HG02588 (cell line): ENCODE measurements around the gene CTAGE1.
"Not testable (repeated sequence)": the region's sequence is repeated elsewhere in the genome, so short reads cannot be mapped to it uniquely, and the experiment has no call there.

Experiments used
- ATAC-seq: cut with Tn5 transposase; IDR thresholded peaks from one replicate; pipeline ENCODE4 v1.9.1; 2021; ENCODE audit warnings: mild to moderate bottlenecking, moderate library complexity; ENCODE audit not compliant: unreplicated experiment

CTAGE1 gene, protein sequence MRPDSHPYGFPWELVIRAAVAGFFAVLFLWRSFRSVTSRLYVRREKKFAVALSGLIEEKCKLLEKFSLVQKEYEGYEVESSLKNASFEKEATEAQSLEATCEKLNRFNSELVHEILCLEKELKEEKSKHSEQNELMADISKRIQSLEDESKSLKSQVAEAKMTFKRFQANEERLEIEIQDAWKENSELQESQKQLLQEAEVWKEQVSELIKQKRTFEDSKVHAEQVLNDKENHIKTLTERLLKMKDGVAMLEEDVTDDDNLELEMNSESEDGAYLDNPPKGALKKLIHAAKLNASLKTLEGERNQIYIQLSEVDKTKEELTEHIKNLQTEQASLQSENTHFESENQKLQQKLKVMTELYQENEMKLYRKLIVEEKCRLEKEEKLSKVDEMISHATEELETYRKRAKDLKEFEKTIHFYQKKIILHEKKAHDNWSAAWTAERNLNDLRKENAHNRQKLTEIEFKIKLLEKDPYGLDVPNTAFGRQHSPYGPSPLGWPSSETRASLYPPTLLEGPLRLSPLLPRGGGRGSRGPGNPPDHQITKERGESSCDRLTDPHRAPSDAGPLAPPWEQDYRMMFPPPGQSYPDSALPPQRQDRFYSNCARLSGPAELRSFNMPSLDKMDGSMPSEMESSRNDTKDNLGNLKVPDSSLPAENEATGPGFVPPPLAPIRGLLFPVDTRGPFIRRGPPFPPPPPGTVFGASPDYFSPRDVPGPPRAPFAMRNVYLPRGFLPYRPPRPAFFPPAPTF

GRCh38 chr18:22417496-22418188, at the start of gene CTAGE1:
TSS of gene CTAGE1 (minus strand) at chr18:22417915. CDS start at chr18:22417811, 104 bp downstream.
- ATAC-seq = no peak

DNA sequence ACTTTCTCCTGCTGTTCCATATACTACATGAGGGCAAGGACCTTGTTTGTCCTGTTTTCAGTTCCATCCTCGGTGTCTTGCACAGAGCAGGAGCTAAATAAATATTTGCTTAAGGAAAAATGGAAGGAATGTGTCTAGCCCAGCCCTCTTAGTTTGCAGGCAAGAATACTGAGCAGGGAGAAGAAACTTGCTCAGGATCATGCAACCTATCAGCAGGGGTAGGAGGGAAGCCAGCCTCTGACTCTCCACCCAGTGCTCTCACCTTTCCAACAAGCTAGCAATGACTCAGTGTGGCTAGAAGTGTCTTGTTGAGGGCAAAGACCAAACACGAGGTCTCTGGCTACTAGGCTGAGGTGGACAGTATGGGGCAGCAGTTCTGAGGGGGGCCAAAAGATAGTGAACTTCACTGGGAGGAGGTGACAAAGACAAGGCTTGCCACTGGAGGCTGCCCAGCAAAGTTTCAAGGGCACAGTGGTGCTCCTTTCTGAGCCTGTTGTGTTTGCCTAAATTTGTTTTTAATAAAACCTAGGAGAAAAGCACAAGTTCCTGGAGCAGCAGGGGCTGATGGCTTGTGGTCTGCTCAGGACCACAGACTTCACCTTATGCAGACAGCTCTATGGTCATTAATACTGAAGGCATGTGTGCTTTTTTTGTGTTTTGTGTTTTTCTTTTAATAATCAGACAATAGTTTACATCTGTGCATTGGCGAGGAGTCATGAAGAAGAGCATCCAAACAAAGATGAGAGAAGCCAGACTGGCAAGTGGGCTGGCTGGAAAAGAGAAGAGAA, 49.1 kb upstream of the CTAGE1 start:
- no peak for ATAC-seq

DNA sequence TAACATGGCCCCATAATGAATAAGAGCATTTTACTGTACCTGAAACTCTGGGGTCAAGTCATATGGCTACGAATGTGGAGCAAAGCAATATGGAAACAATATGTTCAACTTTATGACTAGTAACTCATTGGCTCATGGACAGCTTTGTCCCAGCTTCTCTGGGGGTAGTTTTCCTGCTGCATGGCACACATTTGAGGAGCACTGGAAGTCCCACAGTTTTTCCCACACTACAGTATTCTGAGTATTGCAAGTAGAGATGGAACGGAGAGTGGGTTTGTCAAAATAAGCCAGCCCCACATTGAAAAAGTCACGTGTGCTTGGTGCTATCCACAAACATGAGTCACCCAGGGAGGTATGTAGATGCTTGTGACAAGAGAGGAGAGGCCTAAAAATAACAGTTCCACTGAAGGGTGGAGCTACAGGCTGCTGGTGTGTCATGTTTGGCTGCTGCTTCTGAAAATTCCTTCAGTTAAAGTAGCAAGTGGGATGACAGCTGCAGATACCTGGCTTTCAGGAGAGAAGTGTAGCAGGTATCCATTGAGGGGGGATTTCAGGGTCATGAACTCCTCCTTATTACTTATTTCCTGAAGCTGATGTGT, 48.2 kb upstream of the CTAGE1 start:
- ATAC-seq = no peak

DNA sequence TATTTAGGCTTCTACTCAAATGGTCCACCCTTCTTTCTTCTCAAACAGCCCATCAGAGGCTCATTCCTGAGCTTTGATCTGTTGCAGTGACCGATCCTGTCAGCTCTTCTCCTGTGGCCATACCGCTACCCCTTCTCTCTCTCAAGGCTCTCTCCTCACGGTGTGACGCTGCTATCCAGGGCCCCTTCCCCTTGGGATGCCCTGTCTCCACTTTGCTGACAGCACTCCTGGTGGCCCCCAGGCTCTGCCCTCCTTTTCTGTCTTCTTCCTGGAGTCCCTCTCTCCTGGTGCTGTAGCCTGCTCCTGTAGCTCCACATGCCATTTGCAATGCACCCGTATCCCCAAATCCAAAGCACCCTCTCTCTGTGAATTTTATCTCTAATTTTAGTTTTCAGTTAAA, 45.4 kb upstream of the CTAGE1 start:
- no peak for ATAC-seq

DNA sequence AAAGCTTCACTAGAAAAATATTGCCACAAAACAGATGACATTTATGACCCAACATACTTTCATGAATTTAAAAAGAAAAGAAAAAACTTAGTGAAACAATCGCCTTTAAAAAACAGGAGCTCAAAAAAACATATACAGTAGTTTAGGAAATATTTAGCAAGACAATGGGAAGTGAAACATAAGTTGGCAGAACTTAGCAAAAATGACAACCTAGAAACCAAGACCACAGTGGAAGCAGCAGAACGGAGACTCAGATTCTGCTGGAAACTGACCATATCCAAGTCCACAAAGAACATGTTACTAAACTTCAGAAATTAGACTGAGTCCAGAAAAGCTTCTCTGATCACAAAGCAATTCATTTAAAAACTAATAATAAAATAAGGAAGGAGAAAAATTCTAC, 41.8 kb upstream of the CTAGE1 start:
- ATAC-seq = no peak

DNA sequence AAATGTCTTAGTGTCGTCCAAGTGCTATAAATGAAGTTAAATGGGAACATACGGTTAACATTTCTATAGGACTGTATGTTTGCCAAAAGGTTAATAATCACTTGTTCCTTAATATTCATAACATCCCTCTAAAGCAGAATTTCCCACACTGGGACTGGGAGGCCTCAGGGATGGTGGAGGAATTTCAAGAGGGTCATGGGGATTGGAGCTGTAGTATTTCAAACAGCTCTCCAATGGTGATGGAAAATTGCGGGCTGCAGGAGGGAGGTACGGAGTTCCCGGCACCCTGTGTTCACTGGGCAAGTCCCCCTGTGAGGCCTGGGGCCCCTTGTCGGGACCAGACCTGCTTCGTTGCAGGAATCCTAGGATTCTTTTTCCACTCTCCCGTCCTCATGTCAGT, 39.8 kb upstream of the CTAGE1 start:
- no peak for ATAC-seq

- ATAC-seq = no peak
Observed at GRCh38 chr18:22456547-22456946, 38.8 kb upstream of the CTAGE1 start.

DNA sequence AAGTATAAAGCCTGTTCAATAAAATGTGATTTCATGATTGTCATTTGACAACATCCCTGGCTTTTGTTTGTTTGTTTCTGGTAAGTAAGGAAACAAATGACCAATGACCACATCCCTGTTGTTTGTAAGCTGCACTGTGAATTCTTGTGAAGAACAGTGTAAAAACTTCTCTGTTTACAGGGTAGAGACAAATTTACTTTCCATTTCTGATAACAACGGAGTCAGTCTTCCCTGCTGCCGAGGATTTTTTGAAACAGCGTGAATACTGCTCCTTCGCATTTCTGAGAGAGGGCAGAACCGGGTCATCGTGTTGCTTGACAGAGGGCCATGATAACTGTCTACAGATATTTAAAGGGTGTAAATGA, 38.4 kb upstream of the CTAGE1 start:
- ATAC-seq = no peak

GRCh38 chr18:22455425-22456115, 37.9 kb upstream of the CTAGE1 start:
- ATAC-seq = no peak

DNA sequence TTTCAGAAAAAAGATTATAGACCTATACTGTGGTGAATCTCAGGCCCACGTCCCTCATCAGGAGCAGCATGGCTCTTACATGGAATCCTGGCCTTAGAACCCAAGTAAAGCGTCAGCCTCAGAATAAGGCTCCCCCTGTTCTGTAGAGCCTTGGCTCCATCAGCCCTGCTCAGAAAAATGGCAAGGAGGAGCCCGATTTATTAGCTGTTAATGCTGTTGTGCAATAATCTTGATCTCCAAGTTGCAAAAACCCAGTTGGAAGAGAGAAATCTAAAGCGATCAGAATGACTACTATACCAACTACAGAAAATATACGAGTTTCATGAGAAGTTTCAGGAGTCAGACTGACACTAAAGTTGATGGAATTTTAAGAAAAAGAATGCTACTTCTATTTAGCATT, 35.6 kb upstream of the CTAGE1 start:
- ATAC-seq = no peak

GRCh38 chr18:22452226-22452668, 34.5 kb upstream of the CTAGE1 start:
- no peak for ATAC-seq

DNA sequence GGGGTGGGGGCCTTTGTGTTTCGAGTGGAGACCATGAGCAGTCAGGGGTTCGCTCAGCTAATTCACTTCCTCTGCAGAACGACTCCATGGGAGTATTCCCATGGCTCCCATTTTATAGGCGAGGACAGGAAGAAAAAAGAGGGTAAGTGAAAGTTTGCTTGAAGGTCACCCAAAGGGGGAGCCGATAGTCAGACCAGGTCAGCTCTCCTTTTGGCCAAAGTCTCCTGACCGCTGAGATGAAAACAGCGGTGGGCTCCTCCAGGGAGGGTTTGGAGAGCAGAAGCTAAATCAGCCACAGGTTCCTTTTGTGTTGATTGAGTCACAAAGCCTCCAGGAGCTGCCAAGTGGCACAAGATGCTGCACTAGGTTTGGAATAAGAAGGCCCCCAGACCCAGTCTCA, 34.1 kb upstream of the CTAGE1 start:
- no peak for ATAC-seq

DNA sequence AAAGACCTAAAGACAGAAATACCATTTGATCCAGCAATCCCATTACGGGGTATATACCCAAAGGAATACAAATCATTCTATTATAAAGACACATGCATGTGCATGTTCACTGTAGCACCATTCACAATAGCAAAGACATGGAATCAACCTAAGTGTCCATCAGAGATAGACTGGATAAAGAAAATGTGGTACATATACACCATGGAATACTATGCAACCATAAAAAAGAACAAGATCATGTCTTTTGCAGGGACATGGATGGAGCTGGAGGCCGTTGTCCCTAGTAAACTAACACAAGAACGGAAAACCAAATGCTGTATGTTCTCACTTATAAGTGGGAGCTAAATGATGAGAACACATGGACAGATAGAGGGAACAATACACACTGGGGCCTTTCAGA, 33.1 kb upstream of the CTAGE1 start:
- not testable (repeated sequence) for ATAC-seq

DNA sequence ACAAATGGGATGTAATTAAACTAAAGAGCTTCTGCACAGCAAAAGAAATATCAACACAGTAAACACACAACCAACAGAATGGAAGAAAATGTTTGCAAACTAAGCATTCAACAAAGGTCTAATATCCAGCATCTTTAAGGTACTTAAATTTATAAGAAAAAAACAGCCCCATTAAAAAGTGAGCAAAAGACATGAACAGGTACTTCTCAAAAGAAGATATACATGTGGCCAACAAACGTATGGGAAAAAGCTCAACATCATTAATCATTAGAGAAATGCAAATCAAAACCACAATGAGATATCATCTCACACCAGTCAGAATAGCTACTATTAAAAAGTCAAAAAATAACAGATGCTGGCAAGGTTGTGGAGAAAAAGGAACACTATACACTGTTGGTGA, 32.6 kb upstream of the CTAGE1 start:
- not testable (repeated sequence) for ATAC-seq

- ATAC-seq = not testable (repeated sequence)
Observed at GRCh38 chr18:22449753-22450152, 32.0 kb upstream of the CTAGE1 start.

DNA sequence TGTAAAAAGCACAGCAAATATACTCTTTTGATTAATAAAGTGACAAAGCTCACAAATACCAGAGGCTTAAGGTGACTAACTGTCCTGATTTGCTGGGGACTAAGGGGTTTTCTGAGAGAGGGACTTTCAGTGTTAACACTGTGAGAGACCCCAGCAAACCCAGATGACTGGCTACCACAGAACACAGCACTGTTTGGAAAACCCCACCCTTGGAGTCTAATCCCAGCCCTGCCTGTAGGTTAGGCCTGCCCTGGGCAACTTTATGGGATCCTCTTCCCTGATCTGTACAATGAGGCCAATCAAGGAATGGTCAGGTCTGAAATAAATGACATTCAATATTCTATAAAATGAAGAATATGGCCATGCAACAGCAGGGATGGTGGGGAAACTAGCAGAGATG, 30.5 kb upstream of the CTAGE1 start:
- ATAC-seq = no peak

- ATAC-seq = no peak
Observed at GRCh38 chr18:22447792-22448191, 30.1 kb upstream of the CTAGE1 start.

DNA sequence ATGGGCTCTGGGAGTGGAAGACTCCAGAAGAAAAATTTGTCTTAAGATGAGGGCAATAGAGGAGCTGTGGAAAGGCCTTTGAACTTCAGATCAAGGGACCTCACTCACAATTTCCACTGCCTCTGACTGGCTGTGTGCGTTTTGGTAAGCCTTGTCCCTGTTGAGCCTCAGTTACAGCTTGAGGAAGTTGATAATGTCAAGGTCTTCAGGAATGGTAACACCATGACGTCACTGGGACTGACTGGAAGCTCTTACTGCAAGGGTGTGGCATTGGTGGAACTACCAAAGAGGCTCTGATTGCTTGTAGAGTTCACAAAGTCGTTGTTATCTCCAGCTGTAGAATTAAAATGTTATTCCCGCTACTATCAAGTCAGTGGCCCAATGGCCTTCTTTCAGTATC, 29.2 kb upstream of the CTAGE1 start:
- no peak for ATAC-seq

GRCh38 chr18:22446325-22446724, 28.6 kb upstream of the CTAGE1 start:
- no peak for ATAC-seq

DNA sequence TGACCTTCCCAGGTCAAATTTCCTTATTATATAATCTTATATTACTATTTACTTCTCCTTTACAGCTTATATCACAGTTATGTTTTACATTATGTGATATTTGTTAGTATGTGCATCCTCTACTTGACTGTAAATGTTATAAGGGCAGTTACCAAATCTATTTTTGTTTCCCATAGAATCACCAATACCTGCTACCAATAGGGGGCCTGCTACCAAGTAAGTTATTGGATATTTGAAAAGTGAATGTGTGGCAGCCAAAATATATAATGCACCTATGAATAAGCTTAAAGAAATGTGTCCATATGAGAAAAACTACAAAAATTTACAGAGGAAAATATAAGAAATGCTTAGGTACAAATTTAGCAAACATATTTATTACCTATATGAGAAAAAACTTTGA, 23.9 kb upstream of the CTAGE1 start:
- no peak for ATAC-seq
